Measurements from ENCODE around the gene INPP4A. TPM values are rescaled to one million over a fixed set of nuclear protein-coding genes. Genes with fewer than 3 reads are reported as not detected.

The INPP4A gene
- total RNA-seq, 6 donors from 2014 or later: 23.3 to 93.2 (median 36.5) TPM

DNA sequence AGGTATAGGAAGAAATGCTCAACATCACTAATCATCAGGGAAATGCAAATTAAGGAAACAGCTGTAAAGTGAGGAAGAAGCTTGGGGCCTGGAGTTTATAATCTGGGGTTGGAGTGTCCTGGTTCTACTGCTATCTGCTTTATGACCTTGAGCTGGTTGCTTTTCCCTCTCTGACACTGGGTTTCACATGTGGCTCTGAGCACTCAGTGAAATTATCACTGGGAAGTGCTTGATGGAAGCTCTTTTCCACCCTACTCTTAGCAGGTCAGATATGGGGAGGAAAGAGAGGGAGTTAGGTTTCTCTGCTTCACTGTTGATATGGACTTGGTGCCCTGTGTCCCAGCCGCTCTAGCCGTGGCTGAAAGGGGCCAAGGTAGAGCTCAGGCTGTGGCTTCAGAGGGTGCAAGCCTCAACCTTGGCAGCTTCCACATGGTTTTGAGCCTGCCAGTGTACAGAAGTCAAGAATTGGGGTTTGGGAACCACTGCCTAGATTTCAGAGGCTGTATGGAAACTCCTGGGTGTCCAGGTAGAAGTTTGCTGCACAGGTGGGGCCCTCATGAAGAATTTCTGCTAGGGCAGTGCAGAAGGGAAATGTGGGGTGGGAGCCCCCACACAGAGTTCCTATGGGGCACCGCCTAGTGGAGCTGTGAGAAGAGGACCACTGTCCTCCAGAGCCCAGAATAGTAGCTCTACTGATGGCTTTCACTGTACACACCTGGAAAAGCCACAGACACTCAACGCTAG lies 52.3 kb downstream of the INPP4A start:
- DNase-seq (no peak), ATAC-seq (ENCODE audit: low FRiP score in 2 of 2) (no peak)
- Histone ChIP-seq H3K4me1 (no peaks in the 10 kb centered on the region), H3K36me3 (no peaks in the 10 kb centered on the region), H3K27ac (no peak overlapping the region), H3K4me3 (no peak overlapping the region), H3K9me3 (peaks cover 0 to 7% (median 0%) of the 10 kb centered on the region in 4 donors), H3K27me3 (no peaks in the 10 kb centered on the region)
- 98 to 100% methylated on average over 4 of the region's 4 CpGs for WGBS, 2 donors
- TF ChIP-seq POLR2A (IDR thresholded peaks at IDR 0.05) (no peak), POLR2AphosphoS5 (IDR thresholded peaks at IDR 0.05) (no peak), EP300 (IDR thresholded peaks at IDR 0.05) (no peak)
- TF ChIP-seq, protein P1, sequence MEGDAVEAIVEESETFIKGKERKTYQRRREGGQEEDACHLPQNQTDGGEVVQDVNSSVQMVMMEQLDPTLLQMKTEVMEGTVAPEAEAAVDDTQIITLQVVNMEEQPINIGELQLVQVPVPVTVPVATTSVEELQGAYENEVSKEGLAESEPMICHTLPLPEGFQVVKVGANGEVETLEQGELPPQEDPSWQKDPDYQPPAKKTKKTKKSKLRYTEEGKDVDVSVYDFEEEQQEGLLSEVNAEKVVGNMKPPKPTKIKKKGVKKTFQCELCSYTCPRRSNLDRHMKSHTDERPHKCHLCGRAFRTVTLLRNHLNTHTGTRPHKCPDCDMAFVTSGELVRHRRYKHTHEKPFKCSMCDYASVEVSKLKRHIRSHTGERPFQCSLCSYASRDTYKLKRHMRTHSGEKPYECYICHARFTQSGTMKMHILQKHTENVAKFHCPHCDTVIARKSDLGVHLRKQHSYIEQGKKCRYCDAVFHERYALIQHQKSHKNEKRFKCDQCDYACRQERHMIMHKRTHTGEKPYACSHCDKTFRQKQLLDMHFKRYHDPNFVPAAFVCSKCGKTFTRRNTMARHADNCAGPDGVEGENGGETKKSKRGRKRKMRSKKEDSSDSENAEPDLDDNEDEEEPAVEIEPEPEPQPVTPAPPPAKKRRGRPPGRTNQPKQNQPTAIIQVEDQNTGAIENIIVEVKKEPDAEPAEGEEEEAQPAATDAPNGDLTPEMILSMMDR (IDR thresholded peaks at IDR 0.05): no peak

DNA sequence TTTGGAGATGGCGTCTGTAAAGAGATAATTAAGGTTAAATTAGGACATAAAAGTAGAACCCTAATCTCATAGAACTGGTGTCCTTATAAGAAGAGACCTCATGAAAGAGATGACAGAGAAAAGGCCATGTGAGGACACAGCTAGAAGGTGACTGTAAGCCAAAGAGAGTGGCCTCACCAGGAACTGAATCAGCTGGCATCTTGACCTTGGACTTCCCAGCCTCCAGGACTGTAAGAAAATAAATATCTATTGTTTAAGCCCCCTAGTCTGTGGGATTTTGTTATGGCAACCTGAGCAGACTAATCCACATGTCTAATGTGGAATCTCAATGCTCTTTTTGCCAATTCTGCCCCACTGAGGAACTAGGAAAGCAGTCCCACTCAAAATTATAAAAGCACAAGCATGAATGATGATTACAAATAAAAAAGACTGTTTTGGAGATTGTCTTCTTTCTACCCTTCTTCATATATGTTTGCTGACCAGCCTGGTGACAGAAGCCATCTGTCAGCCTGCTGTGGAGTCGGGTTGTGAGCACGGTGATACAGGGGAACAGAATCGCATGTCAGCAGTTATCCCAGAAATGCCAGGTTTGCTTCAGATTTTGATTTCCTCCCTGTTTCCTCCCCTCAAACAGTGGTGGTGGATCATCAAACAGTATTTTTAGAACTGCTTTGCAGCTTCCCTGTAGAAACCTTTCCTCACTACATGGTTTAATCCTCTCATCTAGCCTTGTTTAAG lies 54.2 kb downstream of the INPP4A start:
- H3K36me3 ChIP-seq: no peaks in the 10 kb centered on the region
- WGBS, 2 donors: 80 to 83% methylated on average over 4 of the region's 4 CpGs
- no peak overlapping the region for H3K4me3 ChIP-seq
- H3K27ac ChIP-seq: no peak overlapping the region
- peaks cover 0 to 7% (median 0%) of the 10 kb centered on the region in 4 donors for H3K9me3 ChIP-seq
- H3K27me3 ChIP-seq: no peaks in the 10 kb centered on the region
- no peak for ATAC-seq (ENCODE audit: low FRiP score in 2 of 2)
- H3K4me1 ChIP-seq: peaks cover 7 to 15% (median 10%) of the 10 kb centered on the region in 4 donors
- TF ChIP-seq EP300 (IDR thresholded peaks at IDR 0.05): no peak
- TF ChIP-seq, protein P1 (IDR thresholded peaks at IDR 0.05): no peak
- no peak for TF ChIP-seq POLR2A (IDR thresholded peaks at IDR 0.05)
- no peak for TF ChIP-seq POLR2AphosphoS5 (IDR thresholded peaks at IDR 0.05)
- no peak for DNase-seq

DNA sequence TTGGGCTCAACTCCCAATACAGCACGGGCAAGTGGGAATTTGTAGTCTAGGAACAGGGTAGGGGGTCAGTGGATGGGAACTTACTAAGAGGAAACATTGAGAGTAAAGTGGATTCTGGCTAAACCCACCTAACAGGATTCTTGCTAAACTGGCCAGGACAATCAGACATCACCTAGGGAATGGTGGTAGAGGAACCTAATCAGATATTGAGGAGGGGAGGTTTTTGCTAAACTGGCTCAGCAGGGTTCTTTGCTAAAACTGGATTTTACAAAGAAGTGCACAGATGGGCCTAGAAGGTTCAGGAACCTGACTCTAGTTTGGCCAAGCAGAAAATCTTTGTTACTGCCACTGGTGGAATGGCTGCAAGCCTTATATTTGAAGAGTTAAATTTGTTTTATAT lies 55.9 kb downstream of the INPP4A start:
- WGBS, 2 donors: 88 to 92% methylated on average over 1 of the region's 1 CpG
- peaks cover 0 to 7% (median 0%) of the 10 kb centered on the region in 4 donors for H3K9me3 ChIP-seq
- TF ChIP-seq POLR2AphosphoS5 (IDR thresholded peaks at IDR 0.05) (no peak), POLR2A (IDR thresholded peaks at IDR 0.05) (no peak), EP300 (IDR thresholded peaks at IDR 0.05) (no peak)
- TF ChIP-seq, protein P1 (IDR thresholded peaks at IDR 0.05): no peak
- ATAC-seq (ENCODE audit: low FRiP score in 2 of 2) (no peak), DNase-seq (no peak)
- H3K36me3 ChIP-seq: no peaks in the 10 kb centered on the region
- H3K4me3 ChIP-seq: no peak overlapping the region
- no peak overlapping the region for H3K27ac ChIP-seq
- H3K27me3 ChIP-seq: no peaks in the 10 kb centered on the region
- peaks cover 24 to 32% (median 27%) of the 10 kb centered on the region in 4 donors for H3K4me1 ChIP-seq

DNA sequence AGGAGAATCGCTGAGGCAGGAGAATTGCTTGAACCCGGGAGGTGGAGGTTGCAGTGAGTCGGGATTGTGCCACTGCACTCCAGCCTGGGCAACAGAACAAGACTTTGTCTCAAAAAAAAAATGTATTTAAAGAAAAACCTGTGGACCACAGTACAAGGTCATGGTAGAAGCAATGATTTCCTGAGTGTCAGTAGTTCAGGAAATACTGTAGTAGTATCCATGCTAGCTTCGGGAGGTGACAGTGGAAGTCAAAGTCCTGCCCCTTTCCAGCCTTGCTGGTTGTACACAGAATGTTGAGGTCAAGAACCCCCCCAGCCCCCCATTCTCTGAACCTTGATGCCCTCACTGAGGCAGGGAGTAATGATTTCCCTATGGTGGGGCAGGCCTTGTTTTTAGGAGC lies 56.6 kb downstream of the INPP4A start:
- Histone ChIP-seq H3K9me3 (peaks cover 0 to 7% (median 0%) of the 10 kb centered on the region in 4 donors), H3K36me3 (no peaks in the 10 kb centered on the region), H3K4me1 (peaks cover 28 to 35% (median 32%) of the 10 kb centered on the region in 4 donors), H3K4me3 (no peak overlapping the region), H3K27ac (no peak overlapping the region), H3K27me3 (no peaks in the 10 kb centered on the region)
- ATAC-seq (ENCODE audit: low FRiP score in 2 of 2) (no peak), DNase-seq (no peak)
- no peak for TF ChIP-seq EP300 (IDR thresholded peaks at IDR 0.05)
- WGBS, 2 donors: 88 to 89% methylated on average over 4 of the region's 4 CpGs

DNA sequence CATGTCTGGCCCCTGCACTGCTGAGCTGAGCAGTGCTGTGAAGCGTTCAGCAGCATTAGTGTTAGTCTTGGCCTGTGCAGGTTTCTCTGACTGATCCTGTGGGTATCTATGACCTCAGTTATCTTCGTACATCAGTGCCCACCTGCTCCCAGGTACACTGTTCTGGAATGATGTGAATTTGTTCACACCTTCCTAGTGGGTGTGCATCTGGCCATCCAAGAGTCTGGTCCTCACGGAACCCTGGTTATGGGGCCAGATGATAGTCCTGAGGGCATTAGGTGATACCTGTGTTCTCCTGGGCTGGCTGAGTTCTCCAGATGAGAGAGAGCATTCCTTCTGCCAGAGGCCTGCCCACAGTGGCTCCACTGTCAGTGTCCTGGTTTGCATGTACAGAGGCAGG lies 57.2 kb downstream of the INPP4A start:
- peaks cover 0 to 4% (median 0%) of the 10 kb centered on the region in 4 donors for H3K9me3 ChIP-seq
- H3K27ac ChIP-seq: no peak overlapping the region
- no peak for TF ChIP-seq POLR2AphosphoS5 (IDR thresholded peaks at IDR 0.05)
- TF ChIP-seq, protein P1 (IDR thresholded peaks at IDR 0.05): no peak
- no peak for TF ChIP-seq EP300 (IDR thresholded peaks at IDR 0.05)
- TF ChIP-seq POLR2A (IDR thresholded peaks at IDR 0.05): no peak
- no peak for ATAC-seq (ENCODE audit: low FRiP score in 2 of 2)
- H3K4me1 ChIP-seq: peaks cover 28 to 42% (median 36%) of the 10 kb centered on the region in 4 donors
- no peaks in the 10 kb centered on the region for H3K27me3 ChIP-seq
- no peak overlapping the region for H3K4me3 ChIP-seq
- no peak for DNase-seq
- 83 to 100% methylated on average over 2 to 3 of the region's 3 CpGs for WGBS, 2 donors
- H3K36me3 ChIP-seq: no peaks in the 10 kb centered on the region

Measured in upper lobe of left lung (tissue), 6 donors.